Spinal cord (tissue), 10 donors: Measurements from ENCODE around the gene WIF1. TPM values are rescaled to one million over a fixed set of nuclear protein-coding genes. Genes with fewer than 3 reads are reported as not detected.

Experiments used
- DNase-seq, 6 donors: peaks; one replicate each; pipeline versions ENCODE4 v3.0.0 to v3.0.0-alpha.2; 2013 to 2015; ENCODE audit warnings: low spot score in 6 of 6, low read depth in 4 of 6
- H3K27ac ChIP-seq: one replicate; pipeline ENCODE4 v1.5.1; 2013; ENCODE audit warnings: low read depth, low read length, control low read depth
- H3K27me3 ChIP-seq: one replicate; pipeline ENCODE4 v1.6.1; 2013; ENCODE audit warnings: low read length; ENCODE audit not compliant: control insufficient read depth, insufficient read depth
- H3K36me3 ChIP-seq: one replicate; pipeline ENCODE4 v1.6.1; 2013; ENCODE audit warnings: low read length; ENCODE audit not compliant: control insufficient read depth, insufficient read depth
- H3K4me1 ChIP-seq: one replicate; pipeline ENCODE4 v1.6.1; 2013; ENCODE audit warnings: low read length; ENCODE audit not compliant: control insufficient read depth, insufficient read depth
- H3K4me3 ChIP-seq: one replicate; pipeline ENCODE4 v1.5.1; 2013; ENCODE audit warnings: low read depth, low read length, control low read depth
- H3K9me3 ChIP-seq: one replicate; pipeline ENCODE4 v1.6.1; 2013; ENCODE audit warnings: low read length; ENCODE audit not compliant: control insufficient read depth, insufficient read depth
- WGBS: methylation state at CpG from one replicate; pipeline ENCODE4 v1.1.5; 2013; ENCODE audit warnings: missing lambda C conversion rate; ENCODE audit not compliant: insufficient coverage; 5-methylcytosine and 5-hydroxymethylcytosine counted together
- long read RNA-seq, 4 donors: transcript quantifications; one replicate each; lab custom pipeline, GENCODE V29; 2026
- polyA plus RNA-seq, 2 donors: library from polyadenylated mRNA; unstranded; fragments of 120-200 nt; gene quantifications; one replicate each; pipeline ENCODE4 v1.2.1, GENCODE V29; 2013; ENCODE audit not compliant: insufficient read length in 2 of 2
- total RNA-seq, 2 donors: library from RNA; depleted of rRNA in 1 of 2; stranded (reverse); fragments of 120-200 nt in 1 of 2; fragments of >200 nt in 1 of 2; gene quantifications; one replicate each; pipeline versions ENCODE4 v1.2.3 to v1.2.4, GENCODE V29; 2013 to 2014
- donor health status: healthy.

The WIF1 gene, protein sequence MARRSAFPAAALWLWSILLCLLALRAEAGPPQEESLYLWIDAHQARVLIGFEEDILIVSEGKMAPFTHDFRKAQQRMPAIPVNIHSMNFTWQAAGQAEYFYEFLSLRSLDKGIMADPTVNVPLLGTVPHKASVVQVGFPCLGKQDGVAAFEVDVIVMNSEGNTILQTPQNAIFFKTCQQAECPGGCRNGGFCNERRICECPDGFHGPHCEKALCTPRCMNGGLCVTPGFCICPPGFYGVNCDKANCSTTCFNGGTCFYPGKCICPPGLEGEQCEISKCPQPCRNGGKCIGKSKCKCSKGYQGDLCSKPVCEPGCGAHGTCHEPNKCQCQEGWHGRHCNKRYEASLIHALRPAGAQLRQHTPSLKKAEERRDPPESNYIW
- total RNA-seq, result 10 to 100 TPM in 1 of 2 donors, 1 to 10 TPM in 1; 7.0 to 23.9 TPM
- 1 to 10 TPM; 3.5 to 4.8 TPM for polyA plus RNA-seq
- long read RNA-seq, donor 1, partial matches to known transcripts, result 0 of 1 reads
- long read RNA-seq, donor 1, other reads (novel, unspliced or antisense), result 0 of 1 reads
- long read RNA-seq, donor 2, result 0 reads
- long read RNA-seq, donor 3, result 0 reads
- long read RNA-seq, donor 4, transcript WIF1-201 (10 exons, 2,238 nt), result major isoform, 69 of 138 reads
- long read RNA-seq, donor 4, partial matches to known transcripts, result 58 of 138 reads
- long read RNA-seq, donor 4, other reads (novel, unspliced or antisense), result 11 of 138 reads

DNA sequence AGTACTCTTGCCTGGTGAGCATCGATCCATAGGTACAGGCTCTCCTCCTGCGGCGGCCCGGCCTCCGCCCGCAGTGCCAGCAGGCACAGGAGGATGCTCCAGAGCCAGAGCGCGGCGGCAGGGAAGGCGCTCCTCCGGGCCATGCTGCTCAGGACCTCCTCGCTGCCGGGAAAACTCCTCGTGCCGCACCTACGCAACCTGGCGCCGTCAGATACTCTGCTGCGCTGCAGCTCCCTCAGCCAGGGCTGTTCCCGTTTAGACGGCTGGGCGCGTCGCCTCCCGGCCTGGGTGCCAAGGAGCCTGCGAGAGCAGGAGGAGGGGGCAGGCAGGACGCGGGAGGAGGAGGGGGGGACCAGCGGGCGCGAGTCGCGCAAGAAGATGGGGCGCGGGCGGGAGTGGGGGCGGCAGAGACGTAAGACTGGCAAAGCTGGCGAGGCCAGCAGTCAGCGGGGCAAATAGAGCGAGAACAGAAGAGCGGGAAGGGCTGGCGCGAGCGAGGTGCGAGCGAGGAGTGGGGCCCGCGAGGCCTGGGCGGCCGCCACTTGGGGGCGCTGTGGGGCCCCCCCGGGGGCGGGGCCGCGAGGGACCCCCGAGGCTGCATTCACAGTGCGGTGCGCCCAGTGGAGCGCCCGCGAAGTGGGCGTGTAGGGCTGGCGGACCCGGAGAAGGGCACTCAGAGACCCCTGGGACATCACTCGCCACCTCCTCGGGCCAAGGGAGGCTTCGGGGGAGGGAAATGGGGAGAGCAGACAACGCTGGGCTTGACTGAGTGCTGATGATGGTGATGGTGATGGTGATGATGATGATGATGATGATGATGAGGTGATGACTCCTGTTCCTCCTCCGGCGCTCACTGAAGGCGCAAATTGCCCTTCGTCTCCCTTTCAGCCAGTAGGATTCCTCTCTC lies at the start of gene WIF1:
Gene WIF1 (minus strand): TSS at position 257 of the 907 bp plus-strand sequence. CDS start 114 bp downstream, at position 143.
- H3K9me3 ChIP-seq, result no peaks in the 10 kb centered on the region
- H3K36me3 ChIP-seq, result no peaks in the 10 kb centered on the region
- peaks cover 14% of the 10 kb centered on the region for H3K4me1 ChIP-seq
- peak within 1 kb of the TSS; percentile 24 for H3K4me3 ChIP-seq
- DNase-seq, result peak in 2 of 6 donors; percentile 69 to 74
- H3K27ac ChIP-seq, result no peak within 1 kb of the TSS
- 3% methylated on average over 73 of the region's 73 CpGs for WGBS
- H3K27me3 ChIP-seq, result peaks cover 56% of the 10 kb centered on the region

DNA sequence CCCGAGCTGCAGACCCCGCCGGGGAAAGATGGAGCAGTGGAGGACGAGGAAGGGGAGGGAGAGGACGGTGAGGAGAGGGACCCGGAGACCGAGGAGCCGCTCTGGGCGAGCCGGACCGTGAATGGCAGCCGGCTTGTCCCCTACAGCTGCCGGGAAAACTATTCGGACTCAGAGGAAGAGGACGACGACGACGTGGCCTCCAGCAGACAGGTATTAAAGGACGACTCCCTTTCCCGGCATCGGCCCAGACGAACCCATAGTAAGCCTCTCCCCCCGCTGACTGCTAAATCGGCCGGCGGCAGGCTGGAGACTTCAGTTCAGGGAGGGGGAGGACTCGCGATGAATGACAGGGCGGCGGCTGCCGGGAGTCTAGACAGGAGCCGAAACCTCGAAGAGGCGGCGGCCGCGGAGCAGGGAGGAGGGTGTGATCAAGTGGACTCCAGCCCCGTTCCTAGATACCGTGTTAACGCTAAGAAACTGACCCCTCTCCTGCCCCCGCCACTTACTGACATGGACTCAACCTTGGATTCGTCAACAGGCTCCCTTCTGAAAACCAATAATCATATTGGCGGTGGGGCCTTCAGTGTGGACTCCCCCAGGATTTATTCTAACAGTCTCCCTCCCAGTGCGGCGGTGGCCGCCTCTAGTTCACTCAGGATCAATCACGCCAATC lies 49.2 kb upstream of the WIF1 start:
- H3K27me3 ChIP-seq, result no peaks in the 10 kb centered on the region
- peaks cover 4% of the 10 kb centered on the region for H3K36me3 ChIP-seq
- no peaks in the 10 kb centered on the region for H3K9me3 ChIP-seq
- H3K4me3 ChIP-seq, result peak overlapping the region; percentile 85
- 0% methylated on average over 43 of the region's 47 CpGs for WGBS
- peak; percentile 13 to 71 (median 26) for DNase-seq
- H3K27ac ChIP-seq, result peak overlapping the region; percentile 96
- H3K4me1 ChIP-seq, result peaks cover 3% of the 10 kb centered on the region

DNA sequence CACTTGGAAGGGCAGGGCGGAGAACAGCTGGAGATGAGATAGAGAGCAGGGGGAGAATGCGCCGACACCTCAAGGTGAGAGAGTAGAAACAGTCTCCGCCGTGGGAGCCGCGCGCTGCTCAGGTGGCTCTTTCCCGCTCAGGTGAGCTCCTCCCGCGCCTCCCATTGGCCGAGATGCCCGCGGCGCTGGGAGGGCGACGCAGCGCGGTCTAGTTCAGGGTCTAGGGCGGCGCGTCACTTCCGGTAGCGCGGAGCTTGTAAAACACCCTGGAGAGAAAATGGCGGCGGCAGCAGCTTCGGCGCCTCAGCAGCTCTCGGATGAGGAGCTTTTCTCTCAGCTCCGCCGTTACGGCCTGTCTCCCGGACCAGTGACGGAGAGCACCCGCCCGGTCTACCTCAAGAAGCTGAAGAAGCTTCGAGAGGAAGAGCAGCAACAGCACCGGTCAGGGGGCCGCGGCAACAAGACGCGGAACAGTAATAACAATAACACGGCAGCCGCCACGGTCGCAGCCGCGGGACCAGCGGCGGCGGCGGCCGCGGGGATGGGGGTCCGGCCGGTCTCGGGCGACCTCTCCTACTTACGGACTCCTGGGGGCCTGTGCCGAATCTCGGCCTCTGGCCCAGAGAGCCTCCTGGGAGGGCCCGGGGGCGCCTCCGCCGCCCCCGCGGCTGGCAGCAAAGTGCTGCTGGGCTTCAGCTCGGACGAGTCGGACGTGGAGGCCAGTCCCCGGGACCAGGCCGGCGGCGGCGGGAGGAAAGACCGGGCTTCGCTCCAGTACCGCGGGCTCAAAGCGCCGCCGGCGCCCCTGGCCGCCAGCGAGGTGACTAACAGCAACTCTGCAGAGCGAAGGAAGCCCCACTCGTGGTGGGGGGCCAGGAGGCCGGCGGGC lies 48.5 kb upstream of the WIF1 start, which contains the start of gene LEMD3:
Gene LEMD3 (plus strand): TSS at position 264 of the 889 bp plus-strand sequence. CDS start 14 bp downstream, at position 278.
- H3K27me3 ChIP-seq, result no peaks in the 10 kb centered on the region
- H3K4me3 ChIP-seq, result peak within 1 kb of the TSS; percentile 85
- peak; percentile 83 to 99 (median 92) for DNase-seq
- no peaks in the 10 kb centered on the region for H3K9me3 ChIP-seq
- H3K27ac ChIP-seq, result peak within 1 kb of the TSS; percentile 96
- H3K4me1 ChIP-seq, result peaks cover 3% of the 10 kb centered on the region
- peaks cover 2% of the 10 kb centered on the region for H3K36me3 ChIP-seq
- WGBS, result under 1% methylated on average over 91 of the region's 91 CpGs

DNA sequence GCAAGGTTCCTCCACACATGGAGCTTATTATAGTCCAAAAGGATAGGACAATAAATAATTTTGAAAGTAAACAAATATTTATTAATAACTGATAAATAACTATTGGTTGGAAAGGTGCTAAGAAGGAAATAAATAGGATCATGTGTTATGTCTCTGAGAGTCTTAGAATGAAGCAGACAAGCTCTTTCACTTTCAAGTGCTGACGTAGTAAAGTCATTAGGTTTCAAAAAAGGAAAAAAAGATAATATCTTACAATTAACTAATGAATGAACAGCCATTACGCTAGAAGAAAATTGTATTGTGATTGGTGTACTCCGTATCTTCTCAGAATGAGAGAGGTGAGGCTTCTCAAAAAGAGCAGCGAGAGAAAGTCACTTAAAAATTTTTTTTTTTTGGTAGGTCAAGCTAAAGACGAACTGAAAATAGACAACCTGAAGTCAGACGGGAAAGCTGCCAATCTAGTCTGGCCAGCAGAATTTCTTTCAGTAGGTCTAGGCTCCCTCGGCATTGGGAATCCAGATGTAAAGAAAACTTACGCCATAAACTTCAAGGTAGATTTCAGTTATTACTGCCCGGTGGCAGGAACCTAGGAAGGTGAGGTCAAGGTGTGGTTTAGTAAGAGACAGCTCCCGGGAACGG lies 47.7 kb upstream of the WIF1 start:
- DNase-seq, result peak in 2 of 6 donors; percentile 2 to 7
- H3K4me1 ChIP-seq, result peaks cover 3% of the 10 kb centered on the region
- peaks cover 2% of the 10 kb centered on the region for H3K36me3 ChIP-seq
- 15% methylated on average over 9 of the region's 11 CpGs for whole genome bisulfite sequencing
- H3K4me3 ChIP-seq, result peak overlapping the region; percentile 85
- no peaks in the 10 kb centered on the region for H3K9me3 ChIP-seq
- no peaks in the 10 kb centered on the region for H3K27me3 ChIP-seq
- peak overlapping the region; percentile 96 for H3K27ac ChIP-seq

DNA sequence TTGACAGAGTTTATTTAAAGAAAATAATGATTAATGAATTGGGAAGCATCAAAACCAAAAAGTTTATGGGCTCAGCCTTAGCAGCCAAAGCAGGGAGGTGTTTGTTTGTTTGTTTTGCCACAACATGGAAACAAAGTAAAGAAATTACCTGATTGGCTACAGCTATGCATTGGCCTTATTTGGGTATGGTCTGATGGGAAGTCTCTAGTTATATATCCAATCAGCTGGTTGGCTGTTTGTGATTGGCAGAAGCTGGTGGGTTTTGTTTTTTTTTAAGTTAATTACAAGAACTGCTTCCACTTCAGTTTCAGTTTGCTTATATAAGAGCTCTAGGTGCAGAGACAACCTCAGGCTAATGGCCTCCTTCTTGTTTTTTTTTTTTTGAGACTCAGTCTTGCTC lies 43.7 kb upstream of the WIF1 start:
- DNase-seq, result no peak
- H3K4me1 ChIP-seq, result no peaks in the 10 kb centered on the region
- no peaks in the 10 kb centered on the region for H3K36me3 ChIP-seq
- H3K9me3 ChIP-seq, result no peaks in the 10 kb centered on the region
- no peak overlapping the region for H3K27ac ChIP-seq
- no peak overlapping the region for H3K4me3 ChIP-seq
- H3K27me3 ChIP-seq, result no peaks in the 10 kb centered on the region

DNA sequence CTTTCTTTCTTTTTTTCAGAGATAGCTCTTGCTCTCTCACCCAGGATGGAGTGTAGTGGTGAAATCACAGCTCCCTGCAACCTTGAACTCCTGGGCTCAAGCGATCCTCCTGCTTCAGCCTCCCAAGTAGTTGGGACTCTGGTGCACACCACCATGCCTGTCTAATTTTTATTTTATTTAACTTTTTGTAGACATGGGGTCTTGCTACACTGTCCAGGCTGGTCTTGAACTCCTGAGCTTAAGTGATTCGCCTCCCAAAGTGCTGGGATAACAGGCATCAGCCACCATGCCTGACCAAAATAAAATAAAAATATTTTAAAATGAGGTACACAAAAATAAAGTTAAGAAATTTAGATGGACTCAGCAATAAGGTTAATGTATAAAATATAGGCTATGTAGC lies 43.1 kb upstream of the WIF1 start:
- no peaks in the 10 kb centered on the region for H3K9me3 ChIP-seq

DNA sequence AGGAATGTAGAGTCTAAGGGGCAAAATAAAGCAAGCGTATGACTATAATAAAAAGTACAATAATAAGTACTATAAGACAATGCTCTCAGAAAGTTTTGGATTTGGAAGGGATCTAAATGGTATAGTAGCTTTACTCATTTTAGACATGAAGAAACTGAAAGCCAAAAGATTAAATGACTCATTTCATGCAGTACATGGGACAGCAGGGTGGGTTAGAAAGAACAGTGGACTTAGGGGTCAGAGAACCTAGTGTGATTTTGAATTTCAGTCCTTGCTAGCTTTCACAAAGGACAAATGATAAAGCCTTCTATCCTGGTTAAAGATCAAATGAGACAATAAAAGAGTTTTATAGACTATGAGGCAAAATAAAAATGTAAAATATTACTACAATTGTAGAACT lies 41.5 kb upstream of the WIF1 start:
- no peaks in the 10 kb centered on the region for H3K4me1 ChIP-seq
- DNase-seq, result no peak
- no CpG with 5 or more reads among the region's 1 CpG for whole genome bisulfite sequencing

More for the DNA sequence above, 43.1 kb upstream of the WIF1 start:
- DNase-seq, result no peak
- Histone ChIP-seq H3K36me3 (no peaks in the 10 kb centered on the region), H3K4me3 (no peak overlapping the region), H3K27ac (no peak overlapping the region), H3K4me1 (no peaks in the 10 kb centered on the region), H3K27me3 (no peaks in the 10 kb centered on the region)
- WGBS, result no CpG with 5 or more reads among the region's 2 CpGs

DNA sequence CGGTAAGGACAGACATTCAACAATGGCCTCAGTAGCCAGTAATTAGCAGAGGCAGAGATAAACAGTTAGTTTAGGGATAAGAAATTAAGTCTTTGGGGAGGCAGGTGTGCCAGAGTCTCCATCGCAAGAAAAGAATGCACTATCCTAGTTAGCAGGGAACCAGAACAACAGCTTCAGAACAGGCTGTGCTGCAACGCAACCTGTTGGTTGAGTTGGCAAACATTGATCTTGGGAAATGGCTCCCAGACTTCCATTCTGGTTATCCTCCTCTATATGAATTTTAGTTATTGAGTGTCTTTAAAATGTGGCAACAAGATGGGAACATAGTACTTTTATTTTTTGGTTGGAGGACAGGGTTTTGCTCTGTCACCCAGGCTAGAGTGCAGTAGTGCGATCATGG lies 36.0 kb upstream of the WIF1 start:
- H3K27ac ChIP-seq, result no peak overlapping the region
- 100% methylated on average over 2 of the region's 4 CpGs for WGBS
- no peaks in the 10 kb centered on the region for H3K4me1 ChIP-seq
- no peaks in the 10 kb centered on the region for H3K27me3 ChIP-seq
- H3K9me3 ChIP-seq, result no peaks in the 10 kb centered on the region
- no peak for DNase-seq
- no peaks in the 10 kb centered on the region for H3K36me3 ChIP-seq
- H3K4me3 ChIP-seq, result no peak overlapping the region

More for the DNA sequence above, 41.5 kb upstream of the WIF1 start:
- Histone ChIP-seq H3K4me3 (no peak overlapping the region), H3K27ac (no peak overlapping the region), H3K36me3 (no peaks in the 10 kb centered on the region), H3K9me3 (no peaks in the 10 kb centered on the region), H3K27me3 (no peaks in the 10 kb centered on the region)
